GM12874 (cell line): ENCODE measurements around the gene DSP.

ENCODE experiments used
- TF ChIP-seq, protein P1 (sequence below): IDR thresholded peaks from 2 replicates; pipeline ENCODE4 v1.5.1; 2011; ENCODE audit warnings: low read depth, mild to moderate bottlenecking, control low read depth, low read length, moderate library complexity; ENCODE audit not compliant: insufficient read depth

DSP gene

DNA sequence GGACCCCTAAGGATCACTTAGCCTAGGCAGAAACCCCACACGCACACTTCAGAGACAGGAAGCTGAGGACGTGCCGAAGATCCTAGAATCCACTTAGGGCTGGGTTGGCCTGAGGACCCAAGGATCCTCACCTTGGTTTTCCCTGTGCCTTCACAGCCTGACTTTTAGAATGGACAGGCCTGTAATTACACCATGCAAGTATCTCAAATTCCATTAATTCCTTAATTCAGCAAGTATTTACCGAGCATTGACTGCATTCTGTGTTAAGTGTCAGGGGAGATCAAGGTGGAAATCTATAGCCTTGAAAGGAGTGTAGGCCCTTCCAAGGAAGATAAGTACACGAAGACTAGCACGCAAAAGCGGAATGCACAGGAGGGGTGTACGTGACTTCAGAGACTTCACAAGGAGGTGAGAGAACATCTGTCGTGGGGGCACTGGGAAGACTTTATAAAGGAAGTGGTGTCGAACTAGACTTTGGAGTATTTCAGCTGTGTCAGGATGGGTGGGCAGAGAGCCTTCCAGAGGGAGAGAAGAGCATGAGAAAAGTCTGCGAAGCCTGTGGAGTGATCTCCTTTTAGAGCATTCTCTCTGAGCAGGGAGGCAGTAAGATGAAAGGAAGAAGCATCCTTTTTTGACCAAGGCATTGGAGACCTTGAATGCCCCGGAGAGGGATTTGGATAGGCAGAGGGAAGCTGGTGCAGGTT lies 4.0 kb downstream of the DSP start:
- TF ChIP-seq, protein P1, sequence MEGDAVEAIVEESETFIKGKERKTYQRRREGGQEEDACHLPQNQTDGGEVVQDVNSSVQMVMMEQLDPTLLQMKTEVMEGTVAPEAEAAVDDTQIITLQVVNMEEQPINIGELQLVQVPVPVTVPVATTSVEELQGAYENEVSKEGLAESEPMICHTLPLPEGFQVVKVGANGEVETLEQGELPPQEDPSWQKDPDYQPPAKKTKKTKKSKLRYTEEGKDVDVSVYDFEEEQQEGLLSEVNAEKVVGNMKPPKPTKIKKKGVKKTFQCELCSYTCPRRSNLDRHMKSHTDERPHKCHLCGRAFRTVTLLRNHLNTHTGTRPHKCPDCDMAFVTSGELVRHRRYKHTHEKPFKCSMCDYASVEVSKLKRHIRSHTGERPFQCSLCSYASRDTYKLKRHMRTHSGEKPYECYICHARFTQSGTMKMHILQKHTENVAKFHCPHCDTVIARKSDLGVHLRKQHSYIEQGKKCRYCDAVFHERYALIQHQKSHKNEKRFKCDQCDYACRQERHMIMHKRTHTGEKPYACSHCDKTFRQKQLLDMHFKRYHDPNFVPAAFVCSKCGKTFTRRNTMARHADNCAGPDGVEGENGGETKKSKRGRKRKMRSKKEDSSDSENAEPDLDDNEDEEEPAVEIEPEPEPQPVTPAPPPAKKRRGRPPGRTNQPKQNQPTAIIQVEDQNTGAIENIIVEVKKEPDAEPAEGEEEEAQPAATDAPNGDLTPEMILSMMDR, result no peak

GRCh38 chr6:7546020-7546369 lies 4.5 kb downstream of the DSP start:
- TF ChIP-seq, protein P1, result no peak

DNA sequence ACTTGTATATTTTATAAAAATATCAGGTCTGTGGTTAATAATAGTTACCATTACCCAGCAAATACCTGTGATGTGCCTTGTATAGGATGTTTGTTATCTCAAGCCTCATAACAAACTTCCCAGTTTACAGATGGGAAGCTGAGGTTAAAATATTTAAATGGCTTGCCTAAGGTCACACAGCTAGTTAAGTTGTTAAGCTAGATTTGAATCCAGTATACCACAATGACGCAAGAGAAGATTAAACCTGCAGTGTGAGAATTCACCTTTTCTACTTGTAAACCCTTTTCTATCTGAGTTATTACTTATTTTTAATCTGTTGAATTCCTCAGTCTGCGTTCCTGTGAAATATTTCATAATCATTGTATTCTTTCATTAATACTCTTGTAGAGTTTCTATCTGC lies 4.9 kb downstream of the DSP start:
- TF ChIP-seq, protein P1, result no peak

GRCh38 chr6:7546896-7547295 lies 5.4 kb downstream of the DSP start:
- TF ChIP-seq, protein P1, result no peak

DNA sequence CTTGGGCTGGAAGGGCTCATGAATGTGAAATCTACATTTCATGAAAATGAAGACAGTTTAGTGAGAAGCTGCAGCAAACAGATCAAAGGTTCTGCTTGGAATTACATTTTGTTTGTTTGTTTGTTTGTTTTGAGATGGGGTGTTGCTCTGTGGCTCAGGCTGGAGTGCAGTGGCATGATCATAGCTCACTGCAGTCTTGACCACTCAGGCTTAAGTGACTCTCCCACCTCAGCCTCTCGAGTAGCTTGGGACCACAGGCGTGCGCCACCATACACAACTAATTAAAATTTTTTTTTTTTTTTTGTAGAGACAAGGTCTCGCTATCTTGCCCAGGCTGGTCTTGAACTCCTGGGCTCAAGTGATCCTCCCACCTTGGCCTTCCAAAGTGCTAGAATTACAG lies 5.8 kb downstream of the DSP start:
- TF ChIP-seq, protein P1, result no peak

GRCh38 chr6:7550433-7550801 lies 8.9 kb downstream of the DSP start:
- TF ChIP-seq, protein P1, result no peak

- TF ChIP-seq, protein P1, result no peak
Measured at GRCh38 chr6:7554533-7555275, 13.2 kb downstream of the DSP start.
